ENCODE data around the gene SLC6A3.
A peak's percentile ranks its signal among the peaks of the same experiment; 100 is the strongest.
"Not testable (repeated sequence)": the region's sequence is repeated elsewhere in the genome, so short reads cannot be mapped to it uniquely, and the experiment has no call there.

Gene SLC6A3

GRCh38 chr5:1465117-1465516 lies 19.9 kb upstream of the SLC6A3 start:
- no peak for DNase-seq (ENCODE audit: low read depth, low spot score)

- no peak for DNase-seq (ENCODE audit: low read depth, low spot score)
Measured at GRCh38 chr5:1464511-1464910, 19.3 kb upstream of the SLC6A3 start.

- no peak for DNase-seq (ENCODE audit: low read depth, low spot score)
Measured at GRCh38 chr5:1464096-1464446, 18.8 kb upstream of the SLC6A3 start.

GRCh38 chr5:1463326-1464095 lies 18.3 kb upstream of the SLC6A3 start:
- no peak for DNase-seq (ENCODE audit: low read depth, low spot score)

- no peak for DNase-seq (ENCODE audit: low read depth, low spot score)
Measured at GRCh38 chr5:1462358-1462757, 17.1 kb upstream of the SLC6A3 start.

GRCh38 chr5:1461396-1461795 lies 16.2 kb upstream of the SLC6A3 start:
- DNase-seq (ENCODE audit: low read depth, low spot score): no peak

GRCh38 chr5:1460054-1460682 lies 14.9 kb upstream of the SLC6A3 start:
- DNase-seq (ENCODE audit: low read depth, low spot score): no peak

GRCh38 chr5:1459435-1459834 lies 14.2 kb upstream of the SLC6A3 start:
- DNase-seq (ENCODE audit: low read depth, low spot score): not testable (repeated sequence)

GRCh38 chr5:1456110-1456881 lies 11.1 kb upstream of the SLC6A3 start:
- DNase-seq (ENCODE audit: low read depth, low spot score): not testable (repeated sequence)

- DNase-seq (ENCODE audit: low read depth, low spot score): no peak
Measured at GRCh38 chr5:1453613-1454012, 8.4 kb upstream of the SLC6A3 start.

- no peak for DNase-seq (ENCODE audit: low read depth, low spot score)
Measured at GRCh38 chr5:1449081-1449630, 3.9 kb upstream of the SLC6A3 start.

GRCh38 chr5:1448511-1449011 lies 3.3 kb upstream of the SLC6A3 start:
- no peak for DNase-seq (ENCODE audit: low read depth, low spot score)

- DNase-seq (ENCODE audit: low read depth, low spot score): no peak
Measured at GRCh38 chr5:1447671-1448361, 2.6 kb upstream of the SLC6A3 start.

GRCh38 chr5:1446602-1447343 lies 1.5 kb upstream of the SLC6A3 start:
- DNase-seq (ENCODE audit: low read depth, low spot score): no peak

GRCh38 chr5:1445689-1446601 lies 705 bp upstream of the SLC6A3 start:
- peak; percentile 16 for DNase-seq (ENCODE audit: low read depth, low spot score)

- no peak for DNase-seq (ENCODE audit: low read depth, low spot score)
Measured at GRCh38 chr5:1444361-1445189, 665 bp downstream of the SLC6A3 start.

- no peak for DNase-seq (ENCODE audit: low read depth, low spot score)
Measured at GRCh38 chr5:1443991-1444360, 1.3 kb downstream of the SLC6A3 start.

GRCh38 chr5:1443171-1443570 lies 2.1 kb downstream of the SLC6A3 start:
- no peak for DNase-seq (ENCODE audit: low read depth, low spot score)
